ENCODE data around the gene C17orf75. TPM values are rescaled to one million over a fixed set of nuclear protein-coding genes. Genes with fewer than 3 reads are reported as not detected.

The C17orf75 gene
- total and polyA plus RNA-seq, 2 of the 8 experiments (the other 6 are each of a cell fraction or from before 2014, with no cell fraction given): 15.8 to 42.6 TPM

- TF ChIP-seq CREB1 (IDR thresholded peaks at IDR 0.05): no peak
- TF ChIP-seq POLR2A (IDR thresholded peaks at IDR 0.05; ENCODE audit: control extremely low read depth in 1 of 2, low read depth in 2 of 2, low read length in 2 of 2): peak in 1 of 2 experiments; percentile 31; a peak in 1 of 3 replicates
- TF ChIP-seq POU5F1 (IDR thresholded peaks at IDR 0.05; ENCODE audit: low read depth, low read length): peak; percentile 94
- no peak for TF ChIP-seq SIRT6 (IDR thresholded peaks at IDR 0.05; ENCODE audit: low read length)
- no peak for TF ChIP-seq NANOG (IDR thresholded peaks at IDR 0.05; ENCODE audit: insufficient read depth, low read depth, low read length, poor library complexity, severe bottlenecking)
- TF ChIP-seq PHF8 (conservative IDR thresholded peaks at IDR 0.05; ENCODE audit: low read depth, low read length): no peak
- TF ChIP-seq CHD2 (IDR thresholded peaks at IDR 0.05; ENCODE audit: low read length): no peak
- no peak for TF ChIP-seq SP4 (IDR thresholded peaks at IDR 0.05; ENCODE audit: low read length)
- no peak for TF ChIP-seq GTF2F1 (IDR thresholded peaks at IDR 0.05; ENCODE audit: borderline replicate concordance, low read depth, low read length)
- no peak for TF ChIP-seq CBX5 (IDR thresholded peaks at IDR 0.05; ENCODE audit: low read depth, low read length)
- no peak for TF ChIP-seq RFX5 (IDR thresholded peaks at IDR 0.05; ENCODE audit: borderline replicate concordance, low read depth, low read length)
- TF ChIP-seq TAF1 (IDR thresholded peaks at IDR 0.05; ENCODE audit: low read depth, low read length): 0 out of 2 replicates have a peak, but pooled peaks have one; percentile 22
- no peak for TF ChIP-seq ASH2L (IDR thresholded peaks at IDR 0.05; ENCODE audit: low read length)
- 0 out of 2 replicates have a peak, but pooled peaks have one; percentile 19 for TF ChIP-seq RBBP5 (IDR thresholded peaks at IDR 0.05; ENCODE audit: borderline replicate concordance, low read depth, low read length)
- TF ChIP-seq TEAD4 (IDR thresholded peaks at IDR 0.05; ENCODE audit: low read depth, low read length): peak; percentile 62; the same call in 1 of the 2 replicates
- TF ChIP-seq ATF3 (IDR thresholded peaks at IDR 0.05; ENCODE audit: insufficient read depth, low read depth, low read length): no peak
- TF ChIP-seq BACH1 (IDR thresholded peaks at IDR 0.05; ENCODE audit: low read length): no peak
- no peak for TF ChIP-seq POLR2AphosphoS5 (IDR thresholded peaks at IDR 0.05; ENCODE audit: low read depth, low read length)
- no peak for TF ChIP-seq RXRA (IDR thresholded peaks at IDR 0.05; ENCODE audit: insufficient read depth, low read depth, low read length)
- TF ChIP-seq CEBPB (IDR thresholded peaks at IDR 0.05; ENCODE audit: low read depth, low read length): peak; percentile 95
- no peak for TF ChIP-seq KDM5A (IDR thresholded peaks at IDR 0.05; ENCODE audit: low read length)
- TF ChIP-seq RNF2 (IDR thresholded peaks at IDR 0.05; ENCODE audit: borderline replicate concordance, low read depth, low read length, missing control alignments, poor library complexity, severe bottlenecking): no peak
- TF ChIP-seq USF2 (IDR thresholded peaks at IDR 0.05; ENCODE audit: low read length): no peak
- no peak for TF ChIP-seq SUZ12 (IDR thresholded peaks at IDR 0.05; ENCODE audit: low read length)
These were observed 52.4 kb downstream of the C17orf75 start (continued) for GRCh38 chr17:32289471-32290070.
